Activated naive CD4-positive, alpha-beta T cell treated with anti-CD3 and anti-CD28 coated beads, Interleukin-2, amount 50 U/mL, for 24 hours (primary cell): ENCODE results near the gene TBRG4.

Source experiments
- H3K27ac Mint-ChIP-seq: one replicate; pipeline ENCODE4 v1.8.0; 2021; ENCODE audit warnings: mild to moderate bottlenecking, mixed read lengths
- H3K27me3 Mint-ChIP-seq: one replicate; pipeline ENCODE4 v1.8.0; 2021; ENCODE audit warnings: mixed read lengths
- H3K36me3 Mint-ChIP-seq: one replicate; pipeline ENCODE4 v1.8.0; 2021; ENCODE audit warnings: mixed read lengths
- H3K4me1 Mint-ChIP-seq: one replicate; pipeline ENCODE4 v1.8.0; 2021; ENCODE audit warnings: mixed read lengths
- H3K4me3 Mint-ChIP-seq: one replicate; pipeline ENCODE4 v1.8.0; 2021; ENCODE audit warnings: mild to moderate bottlenecking, mixed read lengths
- H3K9me3 Mint-ChIP-seq: one replicate; pipeline ENCODE4 v1.8.0; 2021; ENCODE audit warnings: mixed read lengths

The TBRG4 gene

DNA sequence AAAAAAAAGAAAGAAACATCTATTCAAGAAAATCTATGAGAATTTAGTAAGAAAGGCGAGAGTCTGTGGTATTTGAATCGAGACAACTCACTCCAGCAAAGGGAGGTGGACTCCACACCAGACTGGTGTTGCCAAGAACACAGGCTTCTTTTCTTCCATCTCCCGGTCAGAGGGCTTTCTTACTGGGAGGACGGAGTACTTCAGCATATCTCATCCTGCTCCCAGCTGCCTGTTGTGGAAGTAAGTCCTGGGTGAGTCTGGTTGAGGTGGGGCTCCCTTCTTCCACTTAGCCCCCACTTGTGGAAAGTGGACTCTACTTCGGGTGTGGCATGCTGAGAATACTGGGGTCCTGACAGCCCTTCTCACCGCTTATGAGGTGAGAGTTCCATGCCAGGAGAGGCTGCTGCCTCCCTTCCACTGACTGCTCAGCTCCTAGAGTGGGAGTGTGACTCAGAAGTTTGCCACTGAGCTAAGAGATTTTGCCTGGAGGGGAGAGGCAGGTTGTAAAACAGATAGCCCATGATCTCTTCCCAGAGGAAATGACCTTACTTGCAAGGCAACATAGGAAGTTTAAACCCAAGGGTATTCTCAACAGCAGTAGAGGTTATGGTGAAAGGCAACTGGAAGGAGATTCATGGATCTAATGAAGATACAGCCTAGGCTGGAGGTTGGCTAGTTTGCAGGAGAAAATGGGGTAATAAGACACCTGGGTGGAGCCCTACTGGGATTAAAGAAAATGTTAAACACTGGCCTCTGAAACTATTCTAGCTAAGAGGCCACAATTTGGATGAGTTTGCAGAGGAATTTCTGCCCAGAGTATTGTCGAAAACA lies 19.2 kb downstream of the TBRG4 start:
- Mint-ChIP-seq H3K36me3 (peaks cover 7% of the 10 kb centered on the region), H3K4me3 (no peak overlapping the region), H3K4me1 (peaks cover 3% of the 10 kb centered on the region), H3K9me3 (peaks cover 5% of the 10 kb centered on the region), H3K27ac (no peak overlapping the region), H3K27me3 (peaks cover 5% of the 10 kb centered on the region)

DNA sequence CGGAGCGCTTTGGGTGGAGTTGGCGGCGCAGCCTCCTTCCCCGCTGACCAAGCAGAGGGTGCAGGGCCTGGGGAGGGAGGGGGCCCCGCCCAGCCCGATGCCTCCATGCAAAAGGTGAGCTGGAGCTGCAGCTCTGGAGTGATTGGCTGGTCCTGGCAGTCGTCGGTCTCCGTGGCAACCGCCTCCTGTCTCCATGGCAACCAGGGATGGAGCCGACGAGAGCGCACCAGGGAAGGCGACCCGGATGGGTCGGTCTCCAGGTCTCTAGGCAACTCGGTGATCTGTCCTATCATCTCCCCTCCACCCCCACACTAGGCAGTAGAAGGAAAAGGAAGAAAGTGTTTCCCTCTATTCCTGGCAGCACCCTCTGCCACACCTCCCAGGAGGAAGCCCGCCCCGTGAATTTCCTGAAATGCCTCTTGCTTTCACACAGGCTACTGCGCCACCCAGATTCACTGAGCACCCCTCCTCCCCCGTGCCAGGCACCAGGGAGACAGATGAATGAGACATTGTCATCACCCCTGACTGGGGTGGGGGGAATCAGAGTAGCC lies 22.1 kb downstream of the TBRG4 start:
- H3K4me1 Mint-ChIP-seq, result peaks cover 3% of the 10 kb centered on the region
- H3K9me3 Mint-ChIP-seq, result peaks cover 5% of the 10 kb centered on the region
- no peak overlapping the region for H3K27ac Mint-ChIP-seq
- peaks cover 5% of the 10 kb centered on the region for H3K27me3 Mint-ChIP-seq
- peaks cover 4% of the 10 kb centered on the region for H3K36me3 Mint-ChIP-seq
- peak overlapping the region; percentile 70 for H3K4me3 Mint-ChIP-seq

DNA sequence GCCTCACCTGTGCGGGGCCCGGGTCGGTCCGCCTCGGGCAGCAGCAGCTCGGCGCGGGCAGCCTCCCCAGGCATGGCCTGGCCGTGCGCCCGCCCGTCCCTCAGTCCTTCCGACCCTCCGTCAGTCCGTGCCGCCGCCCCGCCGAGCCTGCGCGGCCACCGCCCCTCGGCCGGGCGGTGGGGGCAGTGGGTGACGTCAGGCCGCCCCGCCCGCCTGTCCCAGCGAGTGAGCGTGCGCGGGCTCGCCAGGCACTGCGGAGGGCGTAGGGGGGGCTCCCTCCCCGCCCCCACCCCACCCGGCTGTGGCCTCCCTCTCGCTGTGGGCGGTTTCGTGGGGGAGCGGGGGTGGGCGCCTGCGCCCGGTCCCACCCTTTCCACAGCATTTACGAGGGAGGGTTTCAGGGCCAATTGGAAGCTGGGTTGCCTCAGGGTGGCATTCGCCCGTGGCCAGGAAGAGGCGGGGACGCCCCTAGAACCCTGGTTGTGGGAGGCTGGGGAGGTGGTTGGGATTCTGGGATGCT lies 22.6 kb downstream of the TBRG4 start, which contains the start of gene NACAD:
NACAD (minus strand) TSS at position 149 of the 520 bp plus-strand sequence; CDS start at position 74, 75 bp downstream.
- H3K27me3 Mint-ChIP-seq, result peaks cover 5% of the 10 kb centered on the region
- H3K9me3 Mint-ChIP-seq, result peaks cover 4% of the 10 kb centered on the region
- peak within 1 kb of the TSS; percentile 12 for H3K27ac Mint-ChIP-seq
- H3K36me3 Mint-ChIP-seq, result peaks cover 4% of the 10 kb centered on the region
- peak within 1 kb of the TSS; percentile 70 for H3K4me3 Mint-ChIP-seq
- peaks cover 3% of the 10 kb centered on the region for H3K4me1 Mint-ChIP-seq

DNA sequence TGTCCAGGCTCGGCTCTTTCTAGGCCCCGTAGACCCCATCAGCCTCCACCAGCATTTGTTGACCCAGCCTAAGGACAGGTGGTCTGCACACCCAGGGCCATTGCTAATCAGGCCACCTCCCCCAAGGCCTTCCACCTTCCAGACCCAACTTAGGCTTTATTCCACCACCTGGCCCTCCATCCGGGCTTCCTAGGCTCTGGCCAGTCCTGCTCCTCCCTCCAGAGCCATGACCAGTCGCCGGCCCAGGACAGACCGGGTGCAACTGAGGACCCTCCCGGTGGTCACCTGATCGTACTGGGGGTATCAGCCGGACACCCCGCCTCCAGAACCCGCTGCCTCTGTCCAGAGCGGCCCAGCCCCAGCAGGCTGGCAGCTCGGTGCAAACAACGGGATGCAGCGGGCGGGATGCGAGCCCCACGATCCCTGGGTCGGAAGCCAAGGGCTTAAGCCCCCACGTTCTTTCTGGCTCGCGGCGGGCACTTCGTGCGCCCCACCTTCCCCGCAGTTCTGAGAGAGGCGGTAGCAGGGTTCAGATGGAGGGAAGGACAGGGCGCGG lies 23.3 kb downstream of the TBRG4 start:
- peaks cover 2% of the 10 kb centered on the region for H3K36me3 Mint-ChIP-seq
- H3K9me3 Mint-ChIP-seq, result no peaks in the 10 kb centered on the region
- peaks cover 3% of the 10 kb centered on the region for H3K4me1 Mint-ChIP-seq
- peak overlapping the region; percentile 12 for H3K27ac Mint-ChIP-seq
- peaks cover 5% of the 10 kb centered on the region for H3K27me3 Mint-ChIP-seq
- peak overlapping the region; percentile 49 for H3K4me3 Mint-ChIP-seq

DNA sequence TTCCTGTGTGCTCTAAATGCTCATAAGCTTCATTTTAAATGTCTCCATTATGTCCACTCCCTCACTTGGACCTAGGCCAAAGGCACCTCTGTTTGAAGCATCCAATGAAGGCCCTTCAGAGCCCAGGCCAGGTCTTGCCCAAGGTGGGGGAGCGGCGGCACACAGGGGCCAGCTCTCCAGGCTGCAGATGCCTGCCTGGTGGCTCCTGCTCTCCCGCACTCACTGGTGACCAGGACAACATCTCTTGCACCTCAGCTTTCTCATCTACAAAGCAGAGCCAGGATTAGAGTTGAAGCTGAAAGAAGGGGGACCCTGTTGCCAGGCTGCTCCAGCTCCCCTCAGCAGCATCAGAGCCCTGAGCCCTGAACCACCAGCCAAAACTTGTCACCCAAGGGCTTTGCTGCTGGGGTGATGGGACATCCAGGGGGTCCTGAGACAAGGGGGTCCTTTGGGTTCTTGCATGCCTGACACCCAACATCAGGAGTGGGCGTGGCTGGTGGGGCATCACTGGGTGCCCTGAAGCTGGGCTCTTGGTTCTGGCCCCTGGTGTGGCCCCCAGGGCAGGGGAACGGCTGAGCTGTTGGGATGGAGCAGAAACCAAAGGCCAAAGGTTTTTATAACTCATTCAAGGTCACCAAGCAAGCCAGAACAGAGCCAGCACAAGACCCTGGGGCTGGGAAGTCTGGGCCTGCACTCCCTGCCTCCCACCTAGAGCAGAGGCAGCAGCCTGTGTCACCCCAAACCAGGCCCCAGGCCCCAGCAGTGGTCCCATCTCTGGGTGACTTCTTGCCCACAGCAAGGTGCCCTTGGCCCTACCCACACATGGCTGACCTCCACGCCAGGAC lies 24.0 kb downstream of the TBRG4 start:
- Mint-ChIP-seq H3K9me3 (no peaks in the 10 kb centered on the region), H3K4me1 (peaks cover 3% of the 10 kb centered on the region), H3K36me3 (peaks cover 1% of the 10 kb centered on the region), H3K4me3 (peak overlapping the region; percentile 49), H3K27ac (peak overlapping the region; percentile 72), H3K27me3 (peaks cover 5% of the 10 kb centered on the region)

DNA sequence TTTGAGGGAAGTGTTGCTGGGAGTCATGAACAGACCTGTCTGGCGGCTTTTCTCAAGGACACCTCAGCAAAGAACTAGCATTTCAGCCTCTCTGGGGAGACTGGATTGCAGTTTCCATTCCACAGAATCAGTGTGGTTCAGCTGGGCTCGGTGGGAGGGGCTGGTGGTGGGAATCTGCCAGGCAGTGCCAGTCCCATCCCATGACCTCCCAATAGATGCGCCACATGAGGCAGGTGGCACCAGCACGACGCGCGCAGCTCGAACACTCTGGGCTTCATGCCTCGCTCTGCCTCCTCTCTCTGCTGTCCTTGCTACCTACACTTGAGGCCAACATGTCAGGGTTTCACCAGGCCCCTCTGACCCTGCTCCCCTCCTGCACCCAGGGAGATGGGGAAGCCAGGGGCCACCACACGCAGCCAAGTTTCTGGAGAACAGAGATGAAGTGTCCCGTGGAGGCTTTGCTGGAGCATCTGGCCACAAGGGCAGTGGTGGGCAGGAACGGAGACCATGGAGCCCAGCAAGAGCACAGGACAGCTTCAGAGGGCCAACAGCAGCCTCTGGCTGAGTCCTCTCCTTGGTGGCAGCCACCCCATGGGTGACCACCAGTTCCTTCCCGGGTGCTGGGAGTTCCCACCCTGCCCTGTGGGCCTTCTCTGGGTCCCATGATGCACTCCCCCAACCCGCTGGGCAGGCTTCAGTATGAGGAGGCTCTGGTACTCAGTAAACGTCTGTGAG lies 25.0 kb downstream of the TBRG4 start:
- H3K27ac Mint-ChIP-seq, result no peak overlapping the region
- peak overlapping the region; percentile 15 for H3K4me3 Mint-ChIP-seq
- peaks cover 3% of the 10 kb centered on the region for H3K4me1 Mint-ChIP-seq
- H3K9me3 Mint-ChIP-seq, result no peaks in the 10 kb centered on the region
- no peaks in the 10 kb centered on the region for H3K36me3 Mint-ChIP-seq
- H3K27me3 Mint-ChIP-seq, result peaks cover 5% of the 10 kb centered on the region

DNA sequence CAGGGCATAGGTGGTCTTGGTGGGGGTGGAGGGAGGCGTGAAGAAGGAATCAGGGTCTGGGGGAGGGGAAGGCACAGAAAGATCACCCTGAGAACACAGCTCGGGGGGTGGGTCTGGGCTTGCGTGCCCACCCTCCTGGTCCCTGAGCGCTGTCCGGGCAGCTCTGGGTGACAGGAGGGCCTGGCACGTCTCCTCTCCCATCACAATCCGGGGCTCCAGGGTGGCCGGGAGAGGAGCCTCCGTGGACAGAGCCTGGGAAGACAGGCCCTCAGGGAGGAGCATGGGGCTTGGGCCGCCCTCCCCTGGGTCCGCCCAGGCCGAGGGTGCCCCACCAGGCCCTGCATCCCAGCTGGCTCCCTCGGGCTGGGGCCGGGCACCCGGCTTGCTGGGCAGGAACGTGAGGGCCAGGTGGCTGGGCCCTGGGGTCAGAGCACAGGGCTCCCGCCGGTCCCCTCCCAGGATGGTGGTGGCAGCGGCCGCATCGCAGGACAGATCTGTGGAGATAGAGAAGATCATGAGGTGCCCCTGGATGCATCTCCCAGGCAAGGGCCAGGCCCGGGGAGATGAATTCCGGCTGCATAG lies 25.8 kb downstream of the TBRG4 start:
- Mint-ChIP-seq H3K4me1 (peaks cover 3% of the 10 kb centered on the region), H3K36me3 (no peaks in the 10 kb centered on the region), H3K4me3 (no peak overlapping the region)

DNA sequence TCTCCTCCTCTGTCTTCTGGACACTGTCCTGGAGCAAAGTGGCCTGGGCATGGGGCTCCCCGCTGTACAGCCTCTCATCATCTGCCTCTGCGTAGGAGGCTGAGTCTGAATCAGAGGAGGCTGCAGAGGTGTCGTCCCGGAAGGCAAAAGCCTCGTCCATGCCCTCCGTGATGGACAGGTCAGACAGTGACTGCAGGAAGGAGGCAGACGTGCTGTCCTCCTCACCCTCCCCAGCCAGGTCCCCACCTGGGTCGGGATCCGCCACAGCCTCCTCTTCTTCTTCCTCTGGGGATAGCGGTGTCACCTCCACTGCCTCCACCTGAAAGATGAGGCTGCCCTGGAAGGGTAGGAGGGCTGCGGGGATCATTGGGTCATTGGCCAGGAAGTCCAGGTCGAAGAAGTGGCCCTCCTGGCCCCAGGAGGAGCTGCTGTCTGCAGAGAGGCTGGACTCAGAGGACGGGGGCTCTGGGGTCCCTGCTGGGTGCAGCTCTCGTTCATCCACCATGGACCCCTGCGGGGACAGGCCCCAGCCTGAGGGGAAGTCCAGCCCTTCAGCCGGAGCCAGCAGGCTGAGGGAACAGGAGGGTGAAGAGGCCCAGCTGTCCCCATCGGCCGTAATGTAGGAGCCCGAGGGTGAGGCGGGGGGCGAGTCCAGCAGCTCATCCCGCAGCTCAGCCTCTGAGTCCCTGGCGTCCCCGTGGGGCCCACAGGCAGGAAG lies 26.4 kb downstream of the TBRG4 start:
- Mint-ChIP-seq H3K36me3 (no peaks in the 10 kb centered on the region), H3K27me3 (peaks cover 4% of the 10 kb centered on the region), H3K27ac (no peak overlapping the region)

More for the DNA sequence above, 25.8 kb downstream of the TBRG4 start:
- peaks cover 5% of the 10 kb centered on the region for H3K27me3 Mint-ChIP-seq
- no peaks in the 10 kb centered on the region for H3K9me3 Mint-ChIP-seq
- no peak overlapping the region for H3K27ac Mint-ChIP-seq

DNA sequence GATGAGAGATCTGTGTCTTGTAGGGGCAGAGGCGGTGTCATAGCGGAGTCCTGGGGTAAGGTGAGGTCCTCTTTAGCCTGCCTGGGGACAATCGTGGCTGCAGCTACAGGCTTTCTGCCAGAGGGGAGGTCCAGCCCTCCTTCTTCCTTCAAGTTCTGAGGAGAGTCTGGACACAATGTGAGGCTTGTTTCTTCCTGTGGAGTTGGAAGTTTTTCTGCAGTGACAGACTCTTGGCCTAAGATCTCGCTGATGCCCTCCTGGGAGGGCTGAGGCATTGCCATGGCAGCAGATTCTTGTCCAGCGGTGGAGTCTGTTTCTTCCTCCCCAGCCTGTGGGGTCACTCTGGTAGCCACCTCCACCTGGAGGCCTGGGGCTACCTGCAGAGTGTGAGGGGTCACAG lies 27.2 kb downstream of the TBRG4 start:
- no peak overlapping the region for H3K27ac Mint-ChIP-seq
- H3K9me3 Mint-ChIP-seq, result no peaks in the 10 kb centered on the region
- H3K4me1 Mint-ChIP-seq, result peaks cover under 1% of the 10 kb centered on the region
- H3K36me3 Mint-ChIP-seq, result no peaks in the 10 kb centered on the region
- peaks cover under 1% of the 10 kb centered on the region for H3K27me3 Mint-ChIP-seq
- no peak overlapping the region for H3K4me3 Mint-ChIP-seq

More for the DNA sequence above, 26.4 kb downstream of the TBRG4 start:
- H3K9me3 Mint-ChIP-seq, result no peaks in the 10 kb centered on the region
- H3K4me3 Mint-ChIP-seq, result no peak overlapping the region
- peaks cover 3% of the 10 kb centered on the region for H3K4me1 Mint-ChIP-seq

DNA sequence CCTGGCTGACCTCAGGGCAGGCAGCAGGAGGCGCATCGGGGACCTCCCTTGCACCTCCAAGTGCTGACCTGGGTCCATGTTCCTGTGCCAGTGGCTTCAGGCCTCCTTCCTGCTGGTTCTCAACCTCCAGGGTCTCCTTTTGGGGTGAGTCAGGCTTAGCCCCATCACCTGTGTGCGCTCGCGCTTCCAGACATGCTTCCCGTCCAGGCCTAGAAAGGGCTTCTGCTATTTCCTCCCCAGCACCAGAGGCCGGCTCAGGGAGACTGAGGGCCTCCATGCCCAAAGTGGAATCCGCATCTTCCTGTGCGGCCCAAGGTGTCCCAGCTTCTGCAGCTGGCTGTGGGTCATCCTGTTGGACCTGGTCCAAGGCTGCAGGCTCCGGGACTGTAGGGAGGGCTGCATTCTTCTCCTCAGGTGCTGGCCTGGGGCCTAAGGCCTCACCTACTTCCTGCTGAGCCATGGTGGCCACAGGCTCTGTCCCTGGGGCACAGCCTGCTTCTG lies 28.6 kb downstream of the TBRG4 start:
- H3K9me3 Mint-ChIP-seq, result no peaks in the 10 kb centered on the region
- H3K27me3 Mint-ChIP-seq, result no peaks in the 10 kb centered on the region
- H3K36me3 Mint-ChIP-seq, result no peaks in the 10 kb centered on the region
- no peak overlapping the region for H3K27ac Mint-ChIP-seq
- H3K4me3 Mint-ChIP-seq, result no peak overlapping the region
- no peaks in the 10 kb centered on the region for H3K4me1 Mint-ChIP-seq

DNA sequence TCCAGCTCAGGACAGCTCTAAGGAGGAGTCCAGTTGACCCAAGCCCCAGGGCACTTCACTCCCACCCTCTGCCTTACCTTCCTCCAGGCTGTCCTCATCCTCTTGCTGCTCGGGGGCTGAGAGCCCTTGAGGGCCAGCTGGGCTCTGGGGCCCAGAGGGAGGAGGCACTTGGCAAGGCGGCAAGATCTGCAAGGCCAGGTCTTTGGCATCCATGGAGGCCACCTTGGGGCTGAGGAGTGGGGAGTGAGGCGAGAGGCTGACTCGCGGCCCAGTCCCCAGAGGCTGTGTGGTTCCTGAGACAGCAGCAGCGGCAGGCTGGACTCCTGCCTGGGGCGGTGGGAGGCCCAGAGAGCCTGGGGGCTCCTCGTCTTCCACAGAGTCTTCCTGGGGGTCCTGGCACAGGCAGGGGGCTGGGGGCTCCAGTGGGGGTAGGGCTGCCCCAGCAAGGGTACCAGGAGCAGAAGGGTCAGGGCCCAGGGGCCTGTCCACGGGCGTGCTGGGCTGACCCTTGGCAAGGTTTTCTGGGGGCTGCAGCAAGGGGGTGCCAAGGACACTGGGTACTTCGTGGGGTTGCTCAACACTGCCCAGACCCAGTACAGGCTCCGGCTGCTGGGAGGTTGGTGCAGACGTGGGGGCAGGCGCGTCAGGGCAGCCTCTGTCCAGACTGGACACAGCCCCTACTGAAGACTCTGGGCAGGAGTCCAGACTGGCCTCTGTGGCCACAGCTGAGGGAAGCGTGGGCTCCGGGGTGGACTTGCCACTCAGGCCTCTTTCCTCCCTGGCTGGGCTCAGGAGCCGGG lies 29.3 kb downstream of the TBRG4 start:
- H3K9me3 Mint-ChIP-seq, result no peaks in the 10 kb centered on the region
- H3K27me3 Mint-ChIP-seq, result no peaks in the 10 kb centered on the region
- H3K4me3 Mint-ChIP-seq, result no peak overlapping the region
- H3K36me3 Mint-ChIP-seq, result no peaks in the 10 kb centered on the region
- H3K27ac Mint-ChIP-seq, result no peak overlapping the region
- no peaks in the 10 kb centered on the region for H3K4me1 Mint-ChIP-seq

DNA sequence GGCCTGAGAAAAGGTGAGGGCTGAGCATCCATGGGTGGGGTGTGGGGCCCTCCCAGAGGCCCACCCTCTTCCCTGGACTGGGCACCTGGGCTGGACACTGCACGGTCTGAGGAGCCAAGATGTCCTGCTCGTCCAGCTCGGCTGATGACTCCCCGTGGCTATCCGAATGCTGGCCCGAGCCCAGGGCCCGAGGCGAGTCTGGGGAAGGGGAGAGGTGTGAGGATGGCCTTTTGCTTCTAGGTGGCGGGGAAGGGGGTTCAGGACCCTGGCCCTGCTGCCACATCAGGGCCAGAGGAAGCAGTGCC lies 29.9 kb downstream of the TBRG4 start:
- H3K9me3 Mint-ChIP-seq, result no peaks in the 10 kb centered on the region
- no peaks in the 10 kb centered on the region for H3K4me1 Mint-ChIP-seq
- no peak overlapping the region for H3K4me3 Mint-ChIP-seq
- H3K27me3 Mint-ChIP-seq, result no peaks in the 10 kb centered on the region
- H3K27ac Mint-ChIP-seq, result no peak overlapping the region
- no peaks in the 10 kb centered on the region for H3K36me3 Mint-ChIP-seq

DNA sequence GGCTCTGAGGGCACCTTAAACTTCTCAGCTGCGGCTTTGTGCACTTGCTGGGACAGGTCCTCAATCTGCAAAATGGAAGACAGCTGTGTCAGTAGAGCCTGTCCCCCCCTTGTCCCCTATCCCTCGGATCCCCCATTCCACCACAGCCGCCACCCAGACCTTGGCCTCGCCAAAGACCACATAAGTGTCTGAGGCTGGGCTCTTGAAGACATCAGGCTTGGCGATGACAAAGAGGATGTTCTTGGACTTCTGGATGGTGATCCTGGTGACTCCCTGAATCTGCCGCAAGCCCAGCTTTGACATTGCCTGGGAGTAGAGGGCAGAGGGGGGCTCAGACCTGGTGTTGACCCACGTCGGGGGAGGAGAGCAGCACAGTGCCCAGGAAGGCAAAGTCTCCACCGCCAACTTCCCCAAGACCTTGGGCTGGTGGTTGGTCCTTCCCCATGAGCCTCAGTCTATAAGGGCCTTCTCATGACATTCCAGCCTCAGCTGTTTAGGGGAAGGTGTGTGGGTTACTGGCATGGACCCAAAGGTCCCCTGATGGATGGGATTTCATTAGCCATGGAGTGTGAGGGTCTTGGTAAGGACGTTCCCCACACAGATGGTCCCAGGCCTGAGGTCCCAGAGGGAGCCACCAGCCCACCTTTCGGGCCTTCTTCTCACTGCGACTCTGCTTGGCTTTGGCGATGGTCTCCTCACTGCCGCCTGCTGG lies 30.4 kb downstream of the TBRG4 start:
- no peaks in the 10 kb centered on the region for H3K27me3 Mint-ChIP-seq
- no peaks in the 10 kb centered on the region for H3K4me1 Mint-ChIP-seq
- no peaks in the 10 kb centered on the region for H3K9me3 Mint-ChIP-seq
- H3K36me3 Mint-ChIP-seq, result no peaks in the 10 kb centered on the region
- H3K4me3 Mint-ChIP-seq, result no peak overlapping the region
- H3K27ac Mint-ChIP-seq, result no peak overlapping the region
